Measurements from ENCODE around the gene C16orf54. TPM values are rescaled to one million over a fixed set of nuclear protein-coding genes. Genes with fewer than 3 reads are reported as not detected.
A peak's percentile ranks its signal among the peaks of the same experiment; 100 is the strongest.

The C16orf54 gene
- total and polyA plus RNA-seq, 9 of the 15 experiments (the other 6 are each of a cell fraction or from before 2014, with no cell fraction given): 0.09 TPM; not detected in 8

- CTCF ChIA-PET (ENCODE audit: low intra/inter-chr PET ratio): no interaction called here
- no TSS peak for BruUV-seq (replicated peaks)
- H3K9ac ChIP-seq (ENCODE audit: insufficient read depth in 1 of 2, low read depth in 2 of 2, low read length in 2 of 2): peak overlapping the region in 1 of 2 experiments; percentile 35; a peak in 1 of 4 replicates
- H3K27ac ChIP-seq (ENCODE audit: extremely low read depth, low read depth, low read length): no peak overlapping the region
- H3K36me3 ChIP-seq (ENCODE audit: control insufficient read depth, insufficient read depth, low read length): no peaks in the 10 kb centered on the region
- peaks cover 0 to 18% of the 10 kb centered on the region in 2 experiments; a peak in 4 of 5 replicates for H3K4me1 ChIP-seq (replicated peaks in 1 of 2; ENCODE audit: control insufficient read depth in 2 of 2, insufficient read depth in 2 of 2, low read length in 2 of 2)
- 33% methylated on average over 16 of the region's 16 CpGs for WGBS (ENCODE audit: insufficient coverage, low coverage, missing lambda C conversion rate)
- H3K4me3 ChIP-seq: no peak overlapping the region
- no peak for ATAC-seq
- intact Hi-C loops (cut with micrococcal nuclease) (no loop called here), in situ Hi-C loops (cut with MboI) (no loop called here)
- FAIRE-seq: no peak
- no peaks in the 10 kb centered on the region for H4K20me1 ChIP-seq (replicated peaks; ENCODE audit: control insufficient read depth, insufficient read depth, low read length)
- DNase-seq (ENCODE audit: extremely low read depth in 1 of 4, low spot score in 3 of 4): no peak
- H3K79me2 ChIP-seq (ENCODE audit: control insufficient read depth, insufficient read depth, low read length): no peaks in the 10 kb centered on the region
- POLR2A ChIA-PET: no interaction called here
- 0 out of 2 replicates have a peak, but pooled peaks cover 2% of the 10 kb centered on the region for H3K9me3 ChIP-seq (replicated peaks; ENCODE audit: control insufficient read depth, insufficient read depth, low read depth, low read length)
- H2AFZ ChIP-seq (ENCODE audit: low read depth, low read length): no peak overlapping the region
- H3K27me3 ChIP-seq (ENCODE audit: control insufficient read depth in 2 of 2, insufficient read depth in 2 of 2, low read length in 2 of 2): no peaks in the 10 kb centered on the region
- H3K9me1 ChIP-seq (ENCODE audit: control insufficient read depth, insufficient read depth, low read length): no peaks in the 10 kb centered on the region
- no peak overlapping the region for H3K4me2 ChIP-seq (ENCODE audit: insufficient read depth, low read length)
- no peak for TF ChIP-seq ZNF57 (CRISPR knock-in tag; IDR thresholded peaks at IDR 0.05)
- peak; percentile 38 for TF ChIP-seq ZNF121 (CRISPR knock-in tag; conservative IDR thresholded peaks at IDR 0.05)
Measured at GRCh38 chr16:29745121-29745852, 503 bp downstream of the C16orf54 start.

GRCh38 chr16:29744541-29745101, 1.2 kb downstream of the C16orf54 start:
- Histone ChIP-seq H3K27ac (ENCODE audit: extremely low read depth, low read depth, low read length) (no peak overlapping the region), H3K9me1 (ENCODE audit: control insufficient read depth, insufficient read depth, low read length) (no peaks in the 10 kb centered on the region), H3K4me3 (no peak overlapping the region), H3K9ac (ENCODE audit: insufficient read depth in 1 of 2, low read depth in 2 of 2, low read length in 2 of 2) (peak overlapping the region in 1 of 2 experiments; percentile 35; a peak in 2 of 4 replicates), H3K79me2 (ENCODE audit: control insufficient read depth, insufficient read depth, low read length) (no peaks in the 10 kb centered on the region), H2AFZ (ENCODE audit: low read depth, low read length) (no peak overlapping the region), H3K36me3 (ENCODE audit: control insufficient read depth, insufficient read depth, low read length) (no peaks in the 10 kb centered on the region), H4K20me1 (replicated peaks; ENCODE audit: control insufficient read depth, insufficient read depth, low read length) (no peaks in the 10 kb centered on the region), H3K4me1 (replicated peaks in 1 of 2; ENCODE audit: control insufficient read depth in 2 of 2, insufficient read depth in 2 of 2, low read length in 2 of 2) (peaks cover 0 to 18% of the 10 kb centered on the region in 2 experiments; a peak in 4 of 5 replicates), H3K4me2 (ENCODE audit: insufficient read depth, low read length) (no peak overlapping the region), H3K9me3 (replicated peaks; ENCODE audit: control insufficient read depth, insufficient read depth, low read depth, low read length) (0 out of 2 replicates have a peak, but pooled peaks cover 2% of the 10 kb centered on the region), H3K27me3 (ENCODE audit: control insufficient read depth in 2 of 2, insufficient read depth in 2 of 2, low read length in 2 of 2) (no peaks in the 10 kb centered on the region)
- intact Hi-C loops (cut with micrococcal nuclease): no loop called here
- ChIA-PET CTCF (ENCODE audit: low intra/inter-chr PET ratio) (no interaction called here), POLR2A (no interaction called here)
- in situ Hi-C loops (cut with MboI): no loop called here
- ATAC-seq (no peak), FAIRE-seq (no peak), DNase-seq (ENCODE audit: extremely low read depth in 1 of 4, low spot score in 3 of 4) (no peak)
- WGBS (ENCODE audit: insufficient coverage, low coverage, missing lambda C conversion rate): 62% methylated on average over 19 of the region's 20 CpGs
- no peak for TF ChIP-seq KLF10 (CRISPR knock-in tag; IDR thresholded peaks at IDR 0.05)
- TF ChIP-seq FOXO4 (CRISPR knock-in tag; IDR thresholded peaks at IDR 0.05): no peak
- TF ChIP-seq CAMTA2 (CRISPR knock-in tag; conservative IDR thresholded peaks at IDR 0.05): no peak
- no peak for TF ChIP-seq MYNN (IDR thresholded peaks at IDR 0.05)
- TF ChIP-seq MYNN (CRISPR knock-in tag; IDR thresholded peaks at IDR 0.05): no peak
- no peak for TF ChIP-seq ELF2 (CRISPR knock-in tag; IDR thresholded peaks at IDR 0.05)
- no TSS peak for BruUV-seq (replicated peaks)
